GM12878 (cell line): ENCODE results near the gene GRM7. TPM values are rescaled to one million over a fixed set of nuclear protein-coding genes. Genes with fewer than 3 reads are reported as not detected.

Experiments
- ATAC-seq: fragments of 200-7000 bp; cut with Tn5 transposase; 3 replicates; pipeline ENCODE4 v1.9.1; 2020; ENCODE audit warnings: mild to moderate bottlenecking, moderate library complexity
- BruUV-seq: library from RNA; stranded (reverse); fragments of 400-500 nt; replicated peaks from 2 replicates; lab custom pipeline; 2021; lab: Mats Ljungman, UMichigan
- CTCF ChIA-PET: fragments of 300-600 bp; sonication (Branson Sonifier 250); formaldehyde crosslinking; extraction: SDS; loops from one replicate; lab custom pipeline; 2021; ENCODE audit warnings: inconsistent platforms; lab: Yijun Ruan, JAX
- POLR2A ChIA-PET: fragments of 350-600 bp; formaldehyde crosslinking; extraction: SDS; loops from one replicate; lab custom pipeline; 2021; ENCODE audit warnings: inconsistent platforms; lab: Charles Lee
- RAD21 ChIA-PET: fragments of 300-600 bp; sonication (Branson Sonifier 250); formaldehyde crosslinking; loops from one replicate; lab custom pipeline; 2023; ENCODE audit warnings: antibody characterized with exemption; ENCODE audit not compliant: unreplicated experiment; lab: Charles Lee
- SMC1A ChIA-PET: fragments of 300-600 bp; sonication (Branson Sonifier 250); formaldehyde crosslinking; loops from one replicate; lab custom pipeline; 2023; ENCODE audit not compliant: unreplicated experiment, uncharacterized antibody; lab: Charles Lee
- DNase-seq: peaks from one replicate; pipeline ENCODE4 v3.0.0-alpha.2; 2011; ENCODE audit warnings: low read depth, low spot score
- FAIRE-seq: peaks from 3 replicates; lab custom pipeline; 2011; peaks lifted over from hg19 to GRCh38; lab: Jason Lieb, UNC
- H2AFZ ChIP-seq: 2 replicates; pipeline ENCODE4 v1.6.0; 2011; ENCODE audit warnings: low read depth, low read length, control low read depth; ENCODE audit not compliant: control insufficient read depth
- H3K27ac ChIP-seq: 2 replicates; pipeline ENCODE4 v1.5.1; 2011; ENCODE audit warnings: control low read depth; ENCODE audit not compliant: control insufficient read depth, insufficient read depth
- H3K27me3 ChIP-seq, 2 experiments: replicated peaks in 1 of 2; 2 replicates each; pipeline versions ENCODE4 v1.6.0 to v1.6.1; 2011; ENCODE audit warnings: low read length in 1 of 2; ENCODE audit not compliant: control insufficient read depth in 2 of 2, insufficient read depth in 2 of 2
- H3K36me3 ChIP-seq, 2 experiments: 2 replicates each; pipeline ENCODE4 v1.5.1; 2011; ENCODE audit warnings: low read length in 1 of 2; ENCODE audit not compliant: control insufficient read depth in 2 of 2, insufficient read depth in 2 of 2
- H3K4me1 ChIP-seq: 2 replicates; pipeline ENCODE4 v1.6.1; 2011; ENCODE audit warnings: mild to moderate bottlenecking, low read length, moderate library complexity, mixed read lengths; ENCODE audit not compliant: control insufficient read depth, insufficient read depth
- H3K4me2 ChIP-seq: 2 replicates; pipeline ENCODE4 v1.6.0; 2011; ENCODE audit warnings: control low read depth; ENCODE audit not compliant: control insufficient read depth, insufficient read depth
- H3K4me3 ChIP-seq: fragments of 200-600 bp; sonication (generic); 2 replicates; pipeline ENCODE4 v1.5.1; 2016
- H3K79me2 ChIP-seq: 2 replicates; pipeline ENCODE4 v1.6.0; 2011; ENCODE audit warnings: low read length; ENCODE audit not compliant: control insufficient read depth, insufficient read depth
- H3K9ac ChIP-seq: 2 replicates; pipeline ENCODE4 v1.8.0; 2011; ENCODE audit warnings: low read length, control low read depth, mixed read lengths; ENCODE audit not compliant: control insufficient read depth, insufficient read depth
- H3K9me3 ChIP-seq: replicated peaks from 3 replicates; pipeline ENCODE4 v1.5.1; 2011; ENCODE audit warnings: mild to moderate bottlenecking, low read length; ENCODE audit not compliant: control insufficient read depth, insufficient read depth
- H4K20me1 ChIP-seq: 2 replicates; pipeline ENCODE4 v1.6.0; 2011; ENCODE audit not compliant: control insufficient read depth, insufficient read depth
- BACH1 ChIP-seq: fragments of 450-650 bp; IDR thresholded peaks from 2 replicates; pipeline ENCODE4 v1.6.1; 2017; ENCODE audit warnings: mild to moderate bottlenecking, borderline replicate concordance
- CBFB ChIP-seq: IDR thresholded peaks from 2 replicates; pipeline ENCODE4 v1.6.1; 2016; ENCODE audit warnings: antibody characterized with exemption, low read depth
- HDGF ChIP-seq: fragments of 450-650 bp; IDR thresholded peaks from 2 replicates; pipeline ENCODE4 v1.6.1; 2016; ENCODE audit warnings: antibody characterized with exemption
- IKZF1 ChIP-seq: fragments of 450-650 bp; conservative IDR thresholded peaks from 2 replicates; pipeline ENCODE4 v1.6.1; 2017; ENCODE audit warnings: antibody characterized with exemption, mild to moderate bottlenecking
- MTA3 ChIP-seq: IDR thresholded peaks from 2 replicates; pipeline ENCODE4 v1.6.1; 2012; ENCODE audit warnings: low read length, inconsistent platforms, borderline replicate concordance
- MYC ChIP-seq: IDR thresholded peaks from 2 replicates; pipeline ENCODE4 v1.6.1; 2011; ENCODE audit warnings: mild to moderate bottlenecking, low read length, moderate library complexity, inconsistent platforms; ENCODE audit not compliant: insufficient read depth, insufficient replicate concordance, insufficient read length, severe bottlenecking
- NFIC ChIP-seq: IDR thresholded peaks from 2 replicates; pipeline ENCODE4 v1.6.1; 2012; ENCODE audit warnings: low read depth, mild to moderate bottlenecking, inconsistent platforms, low read length, moderate library complexity
- NRF1 ChIP-seq: conservative IDR thresholded peaks from 2 replicates; pipeline ENCODE4 v1.6.1; 2011; ENCODE audit warnings: mild to moderate bottlenecking, low read depth, low read length, improper control_type of control experiment
- RCOR1 ChIP-seq: conservative IDR thresholded peaks from 2 replicates; pipeline ENCODE4 v1.6.1; 2012; ENCODE audit warnings: low read depth, low read length, improper control_type of control experiment
- TARDBP ChIP-seq: IDR thresholded peaks from 2 replicates; pipeline ENCODE4 v1.6.1; 2016; ENCODE audit warnings: borderline replicate concordance
- ZNF217 ChIP-seq: fragments of 450-650 bp; IDR thresholded peaks from 2 replicates; pipeline ENCODE4 v1.6.1; 2017; ENCODE audit warnings: antibody characterized with exemption, mild to moderate bottlenecking
- WGBS: methylation state at CpG from one replicate; pipeline ENCODE4 v1.1.6; 2016; ENCODE audit warnings: low lambda C conversion rate; ENCODE audit not compliant: insufficient replicate concordance, insufficient coverage; ENCODE audit errors: missing lambda C conversion rate; 5-methylcytosine and 5-hydroxymethylcytosine counted together
- in situ Hi-C: fragments of 300-500 bp; cut with MboI; formaldehyde crosslinking; loops from 9 replicates; pipeline ENCODE4 v1.14.3; 2018; ENCODE audit warnings: mixed read lengths
- intact Hi-C: fragments of 100-400 bp; cut with micrococcal nuclease; formaldehyde crosslinking; loops from one replicate; pipeline ENCODE4 v1.14.2; 2022; ENCODE audit not compliant: unreplicated experiment
- polyA plus RNA-seq, 11 experiments: library from polyadenylated mRNA; depleted of rRNA in 4 of 11; unstranded in 6 of 11; stranded (reverse) in 5 of 11; fragments of >200 nt; fragmentation: Nextera tagmentation in 4 of 11; fragmentation: Illumina TruSeq in 1 of 11; extraction: Ambion mirVana in 4 of 11; extraction: Trizol in 1 of 11; gene quantifications; 1 replicate in 1 of 11; 2 replicates in 10 of 11; pipeline versions ENCODE4 v1.2.1 to v1.2.3, GENCODE V29; 2011 to 2016; ENCODE audit warnings: inconsistent platforms in 2 of 11, missing spikeins in 2 of 11, low read depth in 1 of 11
- total RNA-seq, 4 experiments: library from RNA; depleted of rRNA in 3 of 4; stranded (reverse); fragments of >200 nt in 3 of 4; fragmentation: Illumina TruSeq in 1 of 4; extraction: Trizol in 1 of 4; gene quantifications; 2 replicates each; pipeline versions ENCODE4 v1.2.1 to v1.2.3, GENCODE V29; 2013 to 2021
- TF ChIP-seq, protein P1 (sequence below): fragments of 450-650 bp; formaldehyde crosslinking; IDR thresholded peaks from 2 replicates; pipeline ENCODE4 v1.5.0; 2022; ENCODE audit warnings: mild to moderate bottlenecking, missing genetic modification characterization

GRM7 gene
- total and polyA plus RNA-seq, 10 of the 15 experiments (the other 5 are each of a cell fraction or from before 2014, with no cell fraction given): not detected

DNA sequence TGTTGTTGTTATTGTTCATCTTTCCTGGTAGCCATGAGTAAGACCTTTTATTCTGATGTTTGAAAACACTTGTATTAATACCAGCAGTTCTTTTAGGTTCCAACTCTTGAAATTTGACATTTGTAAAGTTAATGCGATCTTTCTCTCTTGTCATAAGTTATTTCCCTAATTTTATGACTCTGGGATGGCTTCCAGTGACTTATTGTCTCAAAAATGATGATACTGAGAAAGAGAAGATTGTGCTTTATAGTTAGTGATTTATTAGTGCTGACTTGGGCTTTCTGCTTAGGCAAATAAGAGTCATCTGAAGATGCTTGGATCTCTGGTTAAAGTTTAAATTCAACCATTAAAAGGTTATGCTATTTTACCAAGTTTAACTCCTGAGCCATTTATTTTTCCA is 715.2 kb downstream of the GRM7 start (continued):
- TF ChIP-seq, protein P1, sequence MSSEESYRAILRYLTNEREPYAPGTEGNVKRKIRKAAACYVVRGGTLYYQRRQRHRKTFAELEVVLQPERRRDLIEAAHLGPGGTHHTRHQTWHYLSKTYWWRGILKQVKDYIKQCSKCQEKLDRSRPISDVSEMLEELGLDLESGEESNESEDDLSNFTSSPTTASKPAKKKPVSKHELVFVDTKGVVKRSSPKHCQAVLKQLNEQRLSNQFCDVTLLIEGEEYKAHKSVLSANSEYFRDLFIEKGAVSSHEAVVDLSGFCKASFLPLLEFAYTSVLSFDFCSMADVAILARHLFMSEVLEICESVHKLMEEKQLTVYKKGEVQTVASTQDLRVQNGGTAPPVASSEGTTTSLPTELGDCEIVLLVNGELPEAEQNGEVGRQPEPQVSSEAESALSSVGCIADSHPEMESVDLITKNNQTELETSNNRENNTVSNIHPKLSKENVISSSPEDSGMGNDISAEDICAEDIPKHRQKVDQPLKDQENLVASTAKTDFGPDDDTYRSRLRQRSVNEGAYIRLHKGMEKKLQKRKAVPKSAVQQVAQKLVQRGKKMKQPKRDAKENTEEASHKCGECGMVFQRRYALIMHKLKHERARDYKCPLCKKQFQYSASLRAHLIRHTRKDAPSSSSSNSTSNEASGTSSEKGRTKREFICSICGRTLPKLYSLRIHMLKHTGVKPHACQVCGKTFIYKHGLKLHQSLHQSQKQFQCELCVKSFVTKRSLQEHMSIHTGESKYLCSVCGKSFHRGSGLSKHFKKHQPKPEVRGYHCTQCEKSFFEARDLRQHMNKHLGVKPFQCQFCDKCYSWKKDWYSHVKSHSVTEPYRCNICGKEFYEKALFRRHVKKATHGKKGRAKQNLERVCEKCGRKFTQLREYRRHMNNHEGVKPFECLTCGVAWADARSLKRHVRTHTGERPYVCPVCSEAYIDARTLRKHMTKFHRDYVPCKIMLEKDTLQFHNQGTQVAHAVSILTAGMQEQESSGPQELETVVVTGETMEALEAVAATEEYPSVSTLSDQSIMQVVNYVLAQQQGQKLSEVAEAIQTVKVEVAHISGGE (CRISPR knock-in tag): no peak
- TF ChIP-seq NFIC (no peak), IKZF1 (no peak), NRF1 (no peak)

DNA sequence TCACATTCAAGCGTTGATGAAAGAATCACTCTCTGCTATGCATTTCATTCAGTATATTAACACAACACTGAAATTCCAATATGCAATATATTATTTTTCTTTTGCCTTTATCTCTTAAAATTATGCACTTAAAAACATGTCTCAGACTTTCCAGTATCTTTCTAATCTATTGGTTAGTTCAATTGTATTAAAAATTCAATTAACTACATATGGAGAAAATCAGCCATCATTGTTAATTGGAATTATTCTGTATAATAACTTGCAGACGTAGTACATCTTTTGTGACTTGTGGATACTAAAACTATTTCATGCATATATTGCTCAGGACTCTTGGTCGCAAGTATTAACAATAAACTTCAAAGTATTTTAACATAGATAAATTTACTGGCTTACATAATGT is 715.6 kb downstream of the GRM7 start:
- RAD21 ChIA-PET: interaction anchor here (0.7 kb wide), 1 partner anchor 10 kb away, joined by 3 read pairs; no protein-coding TSS in a partner anchor
- TF ChIP-seq MYC (no peak), HDGF (no peak), ZNF217 (no peak), CBFB (no peak), BACH1 (no peak), TARDBP (no peak), MTA3 (no peak), RCOR1 (no peak)
- Histone ChIP-seq H4K20me1 (no peaks in the 10 kb centered on the region), H2AFZ (no peak overlapping the region), H3K27me3 (no peaks in the 10 kb centered on the region), H3K36me3 (no peaks in the 10 kb centered on the region), H3K4me2 (no peak overlapping the region), H3K27ac (no peak overlapping the region), H3K4me3 (no peak overlapping the region), H3K9ac (no peak overlapping the region), H3K4me1 (no peaks in the 10 kb centered on the region), H3K9me3 (no peaks in the 10 kb centered on the region), H3K79me2 (no peaks in the 10 kb centered on the region)
- ATAC-seq (no peak), FAIRE-seq (no peak), DNase-seq (no peak)
- SMC1A ChIA-PET: interaction anchor here (0.8 kb wide), 1 partner anchor 73 kb away, joined by 3 read pairs; no protein-coding TSS in a partner anchor
- no TSS peak for BruUV-seq
- 26% methylated on average over 3 of the region's 3 CpGs for WGBS
- CTCF ChIA-PET: no interaction called here
- in situ Hi-C loops (no loop called here), intact Hi-C loops (no loop called here)
- POLR2A ChIA-PET: no interaction called here
